Loucy (cell line): ENCODE results near the gene SRRM1.

Source experiments
- H2AFZ ChIP-seq: fragments of 200-600 bp; sonication (generic); 2 replicates; pipeline ENCODE4 v1.6.0; 2016; ENCODE audit warnings: antibody characterized with exemption, mild to moderate bottlenecking, low read length, moderate library complexity
- H3F3A ChIP-seq: fragments of 200-600 bp; 2 replicates; pipeline ENCODE4 v1.6.0; 2016; ENCODE audit warnings: antibody characterized with exemption, low read depth, mild to moderate bottlenecking
- H3K27me3 ChIP-seq: fragments of 200-600 bp; sonication (generic); 2 replicates; pipeline ENCODE4 v1.6.1; 2014; ENCODE audit warnings: low read length, mild to moderate bottlenecking; ENCODE audit not compliant: insufficient read depth, poor library complexity, severe bottlenecking
- H3K36me3 ChIP-seq: fragments of 200-600 bp; sonication (generic); 2 replicates; pipeline ENCODE4 v1.6.1; 2016; ENCODE audit warnings: low read length; ENCODE audit not compliant: insufficient read depth
- H3K4me1 ChIP-seq: fragments of 200-600 bp; sonication (generic); 2 replicates; pipeline ENCODE4 v1.5.1; 2014; ENCODE audit warnings: low read length, mild to moderate bottlenecking; ENCODE audit not compliant: insufficient read depth, poor library complexity, severe bottlenecking
- H3K4me2 ChIP-seq: fragments of 200-600 bp; sonication (generic); 2 replicates; pipeline ENCODE4 v1.6.0; 2014; ENCODE audit warnings: antibody characterized with exemption, low read length, low read depth, mild to moderate bottlenecking; ENCODE audit not compliant: poor library complexity, severe bottlenecking
- H3K4me3 ChIP-seq: fragments of 200-600 bp; sonication (generic); 2 replicates; pipeline ENCODE4 v1.5.1; 2014; ENCODE audit warnings: low read length, mild to moderate bottlenecking, mixed read lengths; ENCODE audit not compliant: poor library complexity, severe bottlenecking
- H3K79me2 ChIP-seq: fragments of 200-600 bp; sonication (generic); 2 replicates; pipeline ENCODE4 v1.6.1; 2014; ENCODE audit warnings: low read length; ENCODE audit not compliant: insufficient read depth
- H3K9ac ChIP-seq: fragments of 200-600 bp; sonication (generic); 2 replicates; pipeline ENCODE4 v1.6.0; 2014; ENCODE audit warnings: mild to moderate bottlenecking, low read depth, low read length, moderate library complexity; ENCODE audit not compliant: poor library complexity, severe bottlenecking
- H3K9me2 ChIP-seq: fragments of 200-600 bp; sonication (generic); replicated peaks from 2 replicates; pipeline ENCODE4 v1.6.1; 2016; ENCODE audit warnings: low read depth, low read length, mixed read lengths
- H3K9me3 ChIP-seq: fragments of 200-600 bp; sonication (generic); 2 replicates; pipeline ENCODE4 v1.6.1; 2014; ENCODE audit warnings: mild to moderate bottlenecking, antibody characterized with exemption, low read length, low read depth; ENCODE audit not compliant: insufficient read depth
- H4K20me1 ChIP-seq: fragments of 200-600 bp; sonication (generic); 2 replicates; pipeline ENCODE4 v1.6.0; 2014; ENCODE audit warnings: antibody characterized with exemption, low read length, mild to moderate bottlenecking; ENCODE audit not compliant: insufficient read depth, poor library complexity, severe bottlenecking
- CTCF ChIP-seq: fragments of 200-600 bp; sonication (generic); conservative IDR thresholded peaks from 2 replicates; pipeline ENCODE4 v1.5.1; 2014; ENCODE audit warnings: mild to moderate bottlenecking, antibody characterized with exemption, low read length
- EZH2phosphoT487 ChIP-seq: fragments of 200-600 bp; IDR thresholded peaks from 2 replicates; pipeline ENCODE4 v1.6.1; 2018; ENCODE audit warnings: antibody characterized with exemption, mild to moderate bottlenecking, moderate library complexity, borderline replicate concordance

Gene SRRM1

GRCh38 chr1:24606296-24606605 lies 36.9 kb upstream of the SRRM1 start:
- Histone ChIP-seq H3K27me3 (no peaks in the 10 kb centered on the region), H2AFZ (no peak overlapping the region), H3K4me1 (no peaks in the 10 kb centered on the region), H3K9me3 (no peaks in the 10 kb centered on the region), H3F3A (no peaks in the 10 kb centered on the region), H3K9me2 (no peaks in the 10 kb centered on the region), H3K4me2 (no peak overlapping the region), H4K20me1 (no peaks in the 10 kb centered on the region), H3K4me3 (no peak overlapping the region), H3K9ac (no peak overlapping the region), H3K36me3 (no peaks in the 10 kb centered on the region), H3K79me2 (no peaks in the 10 kb centered on the region)
- TF ChIP-seq EZH2phosphoT487, result no peak

- H3K27me3 ChIP-seq, result no peaks in the 10 kb centered on the region
- H3K9me2 ChIP-seq, result no peaks in the 10 kb centered on the region
- no peak overlapping the region for H2AFZ ChIP-seq
- no peak overlapping the region for H3K9ac ChIP-seq
- H3K4me3 ChIP-seq, result no peak overlapping the region
- TF ChIP-seq CTCF (no peak), EZH2phosphoT487 (no peak)
- H3K4me2 ChIP-seq, result no peak overlapping the region
- H3K36me3 ChIP-seq, result no peaks in the 10 kb centered on the region
- H3F3A ChIP-seq, result no peaks in the 10 kb centered on the region
- no peaks in the 10 kb centered on the region for H3K4me1 ChIP-seq
- no peaks in the 10 kb centered on the region for H3K79me2 ChIP-seq
- H4K20me1 ChIP-seq, result no peaks in the 10 kb centered on the region
- no peaks in the 10 kb centered on the region for H3K9me3 ChIP-seq
Observed at GRCh38 chr1:24606621-24607020, 36.5 kb upstream of the SRRM1 start.

- H3K79me2 ChIP-seq, result no peaks in the 10 kb centered on the region
- no peaks in the 10 kb centered on the region for H3K4me1 ChIP-seq
- H3K27me3 ChIP-seq, result no peaks in the 10 kb centered on the region
- H4K20me1 ChIP-seq, result no peaks in the 10 kb centered on the region
- H3K4me2 ChIP-seq, result no peak overlapping the region
- TF ChIP-seq CTCF (no peak), EZH2phosphoT487 (no peak)
- no peak overlapping the region for H2AFZ ChIP-seq
- no peaks in the 10 kb centered on the region for H3F3A ChIP-seq
- no peaks in the 10 kb centered on the region for H3K36me3 ChIP-seq
- H3K9ac ChIP-seq, result no peak overlapping the region
- no peaks in the 10 kb centered on the region for H3K9me2 ChIP-seq
- H3K9me3 ChIP-seq, result no peaks in the 10 kb centered on the region
- H3K4me3 ChIP-seq, result no peak overlapping the region
Observed at GRCh38 chr1:24609949-24610517, 33.1 kb upstream of the SRRM1 start.

- Histone ChIP-seq H3K4me3 (no peak overlapping the region), H4K20me1 (no peaks in the 10 kb centered on the region), H3F3A (no peaks in the 10 kb centered on the region), H2AFZ (no peak overlapping the region), H3K4me2 (no peak overlapping the region), H3K9ac (no peak overlapping the region), H3K9me2 (no peaks in the 10 kb centered on the region), H3K36me3 (no peaks in the 10 kb centered on the region), H3K4me1 (no peaks in the 10 kb centered on the region), H3K79me2 (no peaks in the 10 kb centered on the region), H3K9me3 (no peaks in the 10 kb centered on the region), H3K27me3 (peaks cover 6% of the 10 kb centered on the region)
- TF ChIP-seq CTCF (no peak), EZH2phosphoT487 (no peak)
Observed at GRCh38 chr1:24619376-24619775, 23.7 kb upstream of the SRRM1 start.
